HFFc6 (cell line): Measurements from ENCODE around the gene ACSS1. TPM values are rescaled to one million over a fixed set of nuclear protein-coding genes. Genes with fewer than 3 reads are reported as not detected.

Experiments
- DNase-seq: peaks from one replicate; pipeline ENCODE4 v3.0.0-alpha.2; 2018
- H3K27ac Mint-ChIP-seq: 2 replicates; pipeline ENCODE4 v1.8.0; 2020; ENCODE audit warnings: mild to moderate bottlenecking, mixed read lengths
- H3K27me3 Mint-ChIP-seq: 2 replicates; pipeline ENCODE4 v1.8.0; 2021; ENCODE audit warnings: mild to moderate bottlenecking, moderate library complexity, mixed read lengths; ENCODE audit not compliant: insufficient read depth
- H3K36me3 Mint-ChIP-seq: 2 replicates; pipeline ENCODE4 v1.8.0; 2021; ENCODE audit warnings: low read depth, mixed read lengths
- H3K4me1 Mint-ChIP-seq: 2 replicates; pipeline ENCODE4 v1.8.0; 2020; ENCODE audit warnings: low read depth, mixed read lengths
- H3K4me3 Mint-ChIP-seq: 2 replicates; pipeline ENCODE4 v1.8.0; 2020; ENCODE audit warnings: mild to moderate bottlenecking, moderate library complexity, mixed read lengths
- H3K9me3 Mint-ChIP-seq: 2 replicates; pipeline ENCODE4 v1.8.0; 2020; ENCODE audit warnings: mild to moderate bottlenecking, mixed read lengths
- CTCF ChIP-seq: fragments of 200-600 bp; sonication (generic); IDR thresholded peaks from 2 replicates; pipeline ENCODE4 v1.5.0; 2021; ENCODE audit warnings: antibody characterized with exemption, mild to moderate bottlenecking
- total RNA-seq, 6 experiments: library from RNA; stranded (reverse); fragmentation: NEBNext Ultra II Directional; extraction: Animal tissue kit (Norgen Biotek cat#: 25700); gene quantifications; 2 replicates in 1 of 6; 3 replicates in 5 of 6; pipeline ENCODE4 v1.2.3, GENCODE V29; 2021

ACSS1 gene
- total RNA-seq, 6 experiments from 2014 or later = 0.80 to 1.4 (median 1.2) TPM

GRCh38 chr20:24965065-24965919, 92.6 kb downstream of the ACSS1 start:
- Mint-ChIP-seq H3K9me3 (no peaks in the 10 kb centered on the region), H3K27ac (no peak overlapping the region), H3K36me3 (peaks cover 38% of the 10 kb centered on the region), H3K27me3 (no peaks in the 10 kb centered on the region; the same call in 1 of the 2 replicates), H3K4me3 (no peak overlapping the region), H3K4me1 (no peaks in the 10 kb centered on the region)
- DNase-seq = no peak
- TF ChIP-seq CTCF = no peak

GRCh38 chr20:24964506-24964840, 93.5 kb downstream of the ACSS1 start:
- TF ChIP-seq CTCF = no peak
- Mint-ChIP-seq H3K36me3 (peaks cover 34% of the 10 kb centered on the region), H3K27me3 (no peaks in the 10 kb centered on the region; the same call in 1 of the 2 replicates), H3K4me1 (no peaks in the 10 kb centered on the region), H3K4me3 (no peak overlapping the region), H3K27ac (no peak overlapping the region), H3K9me3 (no peaks in the 10 kb centered on the region)
- no peak for DNase-seq

- Mint-ChIP-seq H3K4me3 (no peak overlapping the region), H3K27me3 (no peaks in the 10 kb centered on the region; the same call in 1 of the 2 replicates), H3K36me3 (peaks cover 32% of the 10 kb centered on the region), H3K27ac (no peak overlapping the region), H3K4me1 (no peaks in the 10 kb centered on the region), H3K9me3 (no peaks in the 10 kb centered on the region)
- no peak for TF ChIP-seq CTCF
- no peak for DNase-seq
Measured at GRCh38 chr20:24963672-24964505, 94.0 kb downstream of the ACSS1 start.

GRCh38 chr20:24962510-24962909, 95.4 kb downstream of the ACSS1 start:
- no peak overlapping the region for H3K27ac Mint-ChIP-seq
- no peaks in the 10 kb centered on the region; the same call in 1 of the 2 replicates for H3K27me3 Mint-ChIP-seq
- no peak overlapping the region for H3K4me3 Mint-ChIP-seq
- no peaks in the 10 kb centered on the region for H3K4me1 Mint-ChIP-seq
- DNase-seq = no peak
- H3K9me3 Mint-ChIP-seq = no peaks in the 10 kb centered on the region
- peaks cover 23% of the 10 kb centered on the region for H3K36me3 Mint-ChIP-seq
- no peak for TF ChIP-seq CTCF

GRCh38 chr20:24962182-24962492, 95.8 kb downstream of the ACSS1 start:
- TF ChIP-seq CTCF = no peak
- Mint-ChIP-seq H3K36me3 (peaks cover 23% of the 10 kb centered on the region), H3K4me1 (no peaks in the 10 kb centered on the region), H3K27ac (no peak overlapping the region), H3K4me3 (no peak overlapping the region), H3K9me3 (no peaks in the 10 kb centered on the region), H3K27me3 (no peaks in the 10 kb centered on the region; the same call in 1 of the 2 replicates)
- DNase-seq = no peak
